ENCODE data around the gene GPR45. TPM values are rescaled to one million over a fixed set of nuclear protein-coding genes. Genes with fewer than 3 reads are reported as not detected.

Gene GPR45
- total and polyA plus RNA-seq, 4 donors = not detected

- Histone ChIP-seq H3K4me1 (ENCODE audit: control insufficient read depth in 4 of 4, insufficient read depth in 4 of 4, low read length in 3 of 4) (no peaks in the 10 kb centered on the region), H3K27ac (ENCODE audit: low read depth in 1 of 2, low read length in 2 of 2) (no peak overlapping the region), H3K9ac (ENCODE audit: low read depth in 1 of 2, low read length in 2 of 2) (no peak overlapping the region), H3K36me3 (ENCODE audit: control insufficient read depth in 4 of 4, insufficient read depth in 3 of 4, low read depth in 1 of 4, low read length in 3 of 4) (no peaks in the 10 kb centered on the region), H3K27me3 (ENCODE audit: control insufficient read depth in 4 of 4, insufficient read depth in 4 of 4, low read length in 3 of 4) (no peaks in the 10 kb centered on the region), H3K4me3 (ENCODE audit: low read depth in 1 of 3, low read length in 3 of 3) (no peak overlapping the region), H3K9me3 (ENCODE audit: control insufficient read depth in 4 of 4, low read length in 3 of 4) (no peaks in the 10 kb centered on the region)
- WGBS = 88% methylated on average over 3 of the region's 3 CpGs
- no peak for DNase-seq (ENCODE audit: low spot score)
- TF ChIP-seq JUND (IDR thresholded peaks at IDR 0.05) (no peak), FOXA2 (IDR thresholded peaks at IDR 0.05) (no peak), HNF4A (conservative IDR thresholded peaks at IDR 0.05) (no peak), RAD21 (IDR thresholded peaks at IDR 0.05) (no peak), EGR1 (IDR thresholded peaks at IDR 0.05; ENCODE audit: low read depth in 2 of 2) (no peak), NR2F2 (IDR thresholded peaks at IDR 0.05) (no peak), MAX (IDR thresholded peaks at IDR 0.05) (no peak), SP1 (IDR thresholded peaks at IDR 0.05) (no peak), YY1 (IDR thresholded peaks at IDR 0.05) (no peak), TAF1 (conservative IDR thresholded peaks at IDR 0.05) (no peak), RXRA (IDR thresholded peaks at IDR 0.05) (no peak), FOXA1 (IDR thresholded peaks at IDR 0.05) (no peak), GABPA (IDR thresholded peaks at IDR 0.05 in 1 of 2, conservative IDR thresholded peaks at IDR 0.05 in 1 of 2) (no peak), HNF4G (IDR thresholded peaks at IDR 0.05) (no peak)
- TF ChIP-seq, protein P1, sequence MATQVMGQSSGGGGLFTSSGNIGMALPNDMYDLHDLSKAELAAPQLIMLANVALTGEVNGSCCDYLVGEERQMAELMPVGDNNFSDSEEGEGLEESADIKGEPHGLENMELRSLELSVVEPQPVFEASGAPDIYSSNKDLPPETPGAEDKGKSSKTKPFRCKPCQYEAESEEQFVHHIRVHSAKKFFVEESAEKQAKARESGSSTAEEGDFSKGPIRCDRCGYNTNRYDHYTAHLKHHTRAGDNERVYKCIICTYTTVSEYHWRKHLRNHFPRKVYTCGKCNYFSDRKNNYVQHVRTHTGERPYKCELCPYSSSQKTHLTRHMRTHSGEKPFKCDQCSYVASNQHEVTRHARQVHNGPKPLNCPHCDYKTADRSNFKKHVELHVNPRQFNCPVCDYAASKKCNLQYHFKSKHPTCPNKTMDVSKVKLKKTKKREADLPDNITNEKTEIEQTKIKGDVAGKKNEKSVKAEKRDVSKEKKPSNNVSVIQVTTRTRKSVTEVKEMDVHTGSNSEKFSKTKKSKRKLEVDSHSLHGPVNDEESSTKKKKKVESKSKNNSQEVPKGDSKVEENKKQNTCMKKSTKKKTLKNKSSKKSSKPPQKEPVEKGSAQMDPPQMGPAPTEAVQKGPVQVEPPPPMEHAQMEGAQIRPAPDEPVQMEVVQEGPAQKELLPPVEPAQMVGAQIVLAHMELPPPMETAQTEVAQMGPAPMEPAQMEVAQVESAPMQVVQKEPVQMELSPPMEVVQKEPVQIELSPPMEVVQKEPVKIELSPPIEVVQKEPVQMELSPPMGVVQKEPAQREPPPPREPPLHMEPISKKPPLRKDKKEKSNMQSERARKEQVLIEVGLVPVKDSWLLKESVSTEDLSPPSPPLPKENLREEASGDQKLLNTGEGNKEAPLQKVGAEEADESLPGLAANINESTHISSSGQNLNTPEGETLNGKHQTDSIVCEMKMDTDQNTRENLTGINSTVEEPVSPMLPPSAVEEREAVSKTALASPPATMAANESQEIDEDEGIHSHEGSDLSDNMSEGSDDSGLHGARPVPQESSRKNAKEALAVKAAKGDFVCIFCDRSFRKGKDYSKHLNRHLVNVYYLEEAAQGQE (IDR thresholded peaks at IDR 0.05) = no peak
- TF ChIP-seq, protein P2, sequence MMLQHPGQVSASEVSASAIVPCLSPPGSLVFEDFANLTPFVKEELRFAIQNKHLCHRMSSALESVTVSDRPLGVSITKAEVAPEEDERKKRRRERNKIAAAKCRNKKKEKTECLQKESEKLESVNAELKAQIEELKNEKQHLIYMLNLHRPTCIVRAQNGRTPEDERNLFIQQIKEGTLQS (IDR thresholded peaks at IDR 0.05) = no peak
- TF ChIP-seq, protein P3, sequence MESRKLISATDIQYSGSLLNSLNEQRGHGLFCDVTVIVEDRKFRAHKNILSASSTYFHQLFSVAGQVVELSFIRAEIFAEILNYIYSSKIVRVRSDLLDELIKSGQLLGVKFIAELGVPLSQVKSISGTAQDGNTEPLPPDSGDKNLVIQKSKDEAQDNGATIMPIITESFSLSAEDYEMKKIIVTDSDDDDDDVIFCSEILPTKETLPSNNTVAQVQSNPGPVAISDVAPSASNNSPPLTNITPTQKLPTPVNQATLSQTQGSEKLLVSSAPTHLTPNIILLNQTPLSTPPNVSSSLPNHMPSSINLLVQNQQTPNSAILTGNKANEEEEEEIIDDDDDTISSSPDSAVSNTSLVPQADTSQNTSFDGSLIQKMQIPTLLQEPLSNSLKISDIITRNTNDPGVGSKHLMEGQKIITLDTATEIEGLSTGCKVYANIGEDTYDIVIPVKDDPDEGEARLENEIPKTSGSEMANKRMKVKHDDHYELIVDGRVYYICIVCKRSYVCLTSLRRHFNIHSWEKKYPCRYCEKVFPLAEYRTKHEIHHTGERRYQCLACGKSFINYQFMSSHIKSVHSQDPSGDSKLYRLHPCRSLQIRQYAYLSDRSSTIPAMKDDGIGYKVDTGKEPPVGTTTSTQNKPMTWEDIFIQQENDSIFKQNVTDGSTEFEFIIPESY (IDR thresholded peaks at IDR 0.05) = no peak
- TF ChIP-seq, protein P4, sequence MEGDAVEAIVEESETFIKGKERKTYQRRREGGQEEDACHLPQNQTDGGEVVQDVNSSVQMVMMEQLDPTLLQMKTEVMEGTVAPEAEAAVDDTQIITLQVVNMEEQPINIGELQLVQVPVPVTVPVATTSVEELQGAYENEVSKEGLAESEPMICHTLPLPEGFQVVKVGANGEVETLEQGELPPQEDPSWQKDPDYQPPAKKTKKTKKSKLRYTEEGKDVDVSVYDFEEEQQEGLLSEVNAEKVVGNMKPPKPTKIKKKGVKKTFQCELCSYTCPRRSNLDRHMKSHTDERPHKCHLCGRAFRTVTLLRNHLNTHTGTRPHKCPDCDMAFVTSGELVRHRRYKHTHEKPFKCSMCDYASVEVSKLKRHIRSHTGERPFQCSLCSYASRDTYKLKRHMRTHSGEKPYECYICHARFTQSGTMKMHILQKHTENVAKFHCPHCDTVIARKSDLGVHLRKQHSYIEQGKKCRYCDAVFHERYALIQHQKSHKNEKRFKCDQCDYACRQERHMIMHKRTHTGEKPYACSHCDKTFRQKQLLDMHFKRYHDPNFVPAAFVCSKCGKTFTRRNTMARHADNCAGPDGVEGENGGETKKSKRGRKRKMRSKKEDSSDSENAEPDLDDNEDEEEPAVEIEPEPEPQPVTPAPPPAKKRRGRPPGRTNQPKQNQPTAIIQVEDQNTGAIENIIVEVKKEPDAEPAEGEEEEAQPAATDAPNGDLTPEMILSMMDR (IDR thresholded peaks at IDR 0.05; ENCODE audit: low read depth, low read length, missing input control) = no peak
Measured at GRCh38 chr2:105231232-105231619, 10.3 kb upstream of the GPR45 start.

Measured in liver (tissue), 9 donors.